Tibial nerve (tissue), 4 donors: ENCODE measurements around the gene BMF. TPM values are rescaled to one million over a fixed set of nuclear protein-coding genes. Genes with fewer than 3 reads are reported as not detected.
"Not testable (repeated sequence)": the region's sequence is repeated elsewhere in the genome, so short reads cannot be mapped to it uniquely, and the experiment has no call there.

ENCODE experiments used
- DNase-seq, 2 donors: peaks; one replicate each; pipeline ENCODE4 v3.0.0-alpha.2; 2019; ENCODE audit warnings: low spot score in 2 of 2
- H3K27ac ChIP-seq, 4 donors: fragments of 200-600 bp; sonication (generic) in 3 of 4; one replicate each; pipeline ENCODE4 v1.5.1; 2017 to 2019; ENCODE audit warnings: mild to moderate bottlenecking in 1 of 4
- H3K27me3 ChIP-seq, 2 donors: fragments of 200-600 bp; sonication (generic) in 1 of 2; one replicate each; pipeline versions ENCODE4 v1.5.1 to v1.6.0; 2017 to 2019
- H3K36me3 ChIP-seq, 3 donors: fragments of 200-600 bp; sonication (generic); one replicate each; pipeline ENCODE4 v1.5.1; 2018 to 2019
- H3K4me1 ChIP-seq, 4 donors: fragments of 200-600 bp; sonication (generic) in 3 of 4; one replicate each; pipeline ENCODE4 v1.5.1; 2017 to 2019
- H3K4me3 ChIP-seq, 4 donors: fragments of 200-600 bp; sonication (generic) in 3 of 4; one replicate each; pipeline ENCODE4 v1.5.1; 2017 to 2019; ENCODE audit warnings: mild to moderate bottlenecking in 1 of 4, moderate library complexity in 1 of 4
- H3K9me3 ChIP-seq, 4 donors: fragments of 200-600 bp; sonication (generic) in 3 of 4; one replicate each; pipeline ENCODE4 v1.5.1; 2017 to 2019
- EP300 ChIP-seq, 2 donors: sonication (generic); formaldehyde crosslinking; IDR thresholded peaks; one replicate each; pipeline ENCODE4 v1.6.1; 2017; ENCODE audit warnings: antibody characterized with exemption in 2 of 2, mild to moderate bottlenecking in 1 of 2
- POLR2A ChIP-seq, 2 donors: fragments of 450-650 bp; IDR thresholded peaks; one replicate each; pipeline ENCODE4 v1.6.1; 2017; ENCODE audit warnings: antibody characterized with exemption in 2 of 2, mild to moderate bottlenecking in 2 of 2, moderate library complexity in 2 of 2
- WGBS, 2 donors: methylation state at CpG; one replicate each; pipeline ENCODE4 v1.1.5; 2018; 5-methylcytosine and 5-hydroxymethylcytosine counted together
- total RNA-seq, 4 donors: library from RNA; depleted of rRNA; stranded (reverse); fragments of >200 nt; gene quantifications; one replicate each; pipeline ENCODE4 v1.1.0, GENCODE V29; 2016
- TF ChIP-seq, protein P1 (sequence below), 5 experiments: fragments of 200-600 bp in 3 of 5; fragments of 450-650 bp in 2 of 5; sonication (generic) in 3 of 5; IDR thresholded peaks; one replicate each; pipeline ENCODE4 v1.5.1; 2016 to 2019; ENCODE audit warnings: antibody characterized with exemption in 5 of 5, mild to moderate bottlenecking in 3 of 5, moderate library complexity in 2 of 5

BMF gene
- total RNA-seq, 4 donors from 2014 or later, result 2.7 to 6.3 (median 4.2) TPM

DNA sequence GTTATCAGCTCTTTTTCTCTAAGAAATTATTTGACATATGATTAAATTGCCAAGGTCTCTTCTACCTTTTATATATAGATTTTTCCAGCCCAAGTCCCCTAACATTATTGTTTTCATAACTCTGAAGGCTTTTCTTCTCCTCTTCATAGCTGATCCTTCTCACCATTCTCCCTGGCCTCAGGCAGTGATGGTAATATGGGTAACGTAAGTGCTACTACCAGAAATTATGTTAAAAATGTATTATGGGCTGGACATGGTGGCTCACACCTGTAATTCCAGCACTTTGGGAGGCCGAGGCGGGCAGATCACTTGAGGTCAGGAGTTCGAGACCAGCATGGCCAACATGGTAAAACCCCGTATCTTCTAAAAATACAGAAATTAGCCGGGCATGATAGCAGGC is 29.2 kb downstream of the BMF start:
- H3K4me3 ChIP-seq, result no peak overlapping the region
- H3K9me3 ChIP-seq, result no peaks in the 10 kb centered on the region
- no peaks in the 10 kb centered on the region for H3K27me3 ChIP-seq
- no peaks in the 10 kb centered on the region for H3K36me3 ChIP-seq
- DNase-seq, result no peak
- peaks cover 0 to 49% (median 40%) of the 10 kb centered on the region in 4 donors for H3K4me1 ChIP-seq
- TF ChIP-seq POLR2A (IDR thresholded peaks at IDR 0.05), result no peak
- TF ChIP-seq, protein P1, sequence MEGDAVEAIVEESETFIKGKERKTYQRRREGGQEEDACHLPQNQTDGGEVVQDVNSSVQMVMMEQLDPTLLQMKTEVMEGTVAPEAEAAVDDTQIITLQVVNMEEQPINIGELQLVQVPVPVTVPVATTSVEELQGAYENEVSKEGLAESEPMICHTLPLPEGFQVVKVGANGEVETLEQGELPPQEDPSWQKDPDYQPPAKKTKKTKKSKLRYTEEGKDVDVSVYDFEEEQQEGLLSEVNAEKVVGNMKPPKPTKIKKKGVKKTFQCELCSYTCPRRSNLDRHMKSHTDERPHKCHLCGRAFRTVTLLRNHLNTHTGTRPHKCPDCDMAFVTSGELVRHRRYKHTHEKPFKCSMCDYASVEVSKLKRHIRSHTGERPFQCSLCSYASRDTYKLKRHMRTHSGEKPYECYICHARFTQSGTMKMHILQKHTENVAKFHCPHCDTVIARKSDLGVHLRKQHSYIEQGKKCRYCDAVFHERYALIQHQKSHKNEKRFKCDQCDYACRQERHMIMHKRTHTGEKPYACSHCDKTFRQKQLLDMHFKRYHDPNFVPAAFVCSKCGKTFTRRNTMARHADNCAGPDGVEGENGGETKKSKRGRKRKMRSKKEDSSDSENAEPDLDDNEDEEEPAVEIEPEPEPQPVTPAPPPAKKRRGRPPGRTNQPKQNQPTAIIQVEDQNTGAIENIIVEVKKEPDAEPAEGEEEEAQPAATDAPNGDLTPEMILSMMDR (IDR thresholded peaks at IDR 0.05), result no peak
- TF ChIP-seq EP300 (IDR thresholded peaks at IDR 0.05), result no peak
- WGBS, 2 donors, result 91 to 92% methylated on average over 6 of the region's 6 CpGs
- peak overlapping the region in 2 of 4 donors; percentile 1 to 89 for H3K27ac ChIP-seq

DNA sequence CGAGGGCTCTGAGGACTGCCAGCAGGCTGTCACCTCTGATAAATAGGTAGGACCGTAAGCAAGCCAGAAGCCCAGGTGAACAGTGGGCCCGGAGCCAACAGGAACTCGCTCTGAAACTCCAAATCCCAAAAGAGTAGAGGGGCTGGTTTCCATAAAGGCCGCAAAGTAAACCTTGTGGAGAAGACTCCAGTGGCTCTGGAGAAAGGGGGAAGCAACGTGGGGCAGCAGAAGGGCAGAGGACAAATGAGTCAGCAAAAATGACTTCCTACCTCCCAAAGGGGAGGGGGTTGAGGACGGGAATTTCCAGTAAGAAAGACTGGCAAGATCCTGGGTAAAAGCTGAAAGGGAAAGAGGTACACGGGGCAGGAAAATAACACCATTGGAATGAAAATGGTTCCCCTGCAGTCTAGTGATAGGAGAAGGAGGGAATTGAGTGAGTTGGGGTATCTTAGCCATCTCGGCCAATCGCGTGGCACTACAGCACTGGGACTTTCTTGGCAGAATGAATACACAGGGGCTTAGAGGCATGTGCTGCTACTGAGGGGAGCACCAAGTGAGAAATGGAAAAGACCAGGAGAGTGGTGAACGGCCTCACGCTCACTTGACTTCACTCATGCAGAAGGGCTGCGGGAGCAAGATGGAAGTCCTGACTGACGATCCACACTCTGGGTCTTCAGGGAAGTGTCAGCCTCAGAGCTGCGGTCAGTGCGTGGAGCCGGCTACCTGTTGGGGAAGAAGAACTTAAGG is 33.2 kb downstream of the BMF start:
- H3K9me3 ChIP-seq, result no peaks in the 10 kb centered on the region
- H3K4me3 ChIP-seq, result no peak overlapping the region
- TF ChIP-seq EP300 (IDR thresholded peaks at IDR 0.05) (no peak), POLR2A (IDR thresholded peaks at IDR 0.05) (no peak)
- TF ChIP-seq, protein P1 (IDR thresholded peaks at IDR 0.05), result no peak
- peaks cover 0 to 29% (median 12%) of the 10 kb centered on the region in 4 donors for H3K4me1 ChIP-seq
- no peaks in the 10 kb centered on the region for H3K27me3 ChIP-seq
- WGBS, 2 donors, result 80 to 85% methylated on average over 17 to 18 of the region's 18 CpGs
- no peak overlapping the region for H3K27ac ChIP-seq
- no peak for DNase-seq
- no peaks in the 10 kb centered on the region for H3K36me3 ChIP-seq

DNA sequence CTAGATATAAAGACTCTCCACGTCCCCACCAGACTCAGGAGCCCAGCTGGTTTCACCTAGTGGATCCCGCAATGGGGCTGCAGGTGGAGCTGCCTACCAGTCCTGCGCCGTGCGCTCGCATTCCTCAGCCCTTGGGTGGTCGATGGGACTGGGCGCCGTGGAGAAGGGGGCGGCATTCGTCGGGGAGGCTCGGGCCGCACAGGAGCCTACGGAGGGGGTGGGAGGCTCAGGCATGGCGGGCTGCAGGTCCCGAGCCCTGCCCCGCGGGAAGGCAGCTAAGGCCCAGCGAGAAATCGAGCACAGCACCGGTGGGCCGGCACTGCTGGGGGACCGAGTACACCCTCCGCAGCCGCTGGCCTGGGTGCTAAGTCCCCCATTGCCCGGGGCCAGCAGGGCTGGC is 34.0 kb downstream of the BMF start:
- not testable (repeated sequence) for H3K27me3 ChIP-seq, DNase-seq, H3K27ac ChIP-seq, H3K9me3 ChIP-seq, H3K36me3 ChIP-seq, H3K4me3 ChIP-seq
- WGBS, 2 donors, result 91 to 98% methylated on average over 11 to 22 of the region's 27 CpGs
- peaks cover 0 to 31% (median 12%) of the 10 kb centered on the region in 4 donors for H3K4me1 ChIP-seq

DNA sequence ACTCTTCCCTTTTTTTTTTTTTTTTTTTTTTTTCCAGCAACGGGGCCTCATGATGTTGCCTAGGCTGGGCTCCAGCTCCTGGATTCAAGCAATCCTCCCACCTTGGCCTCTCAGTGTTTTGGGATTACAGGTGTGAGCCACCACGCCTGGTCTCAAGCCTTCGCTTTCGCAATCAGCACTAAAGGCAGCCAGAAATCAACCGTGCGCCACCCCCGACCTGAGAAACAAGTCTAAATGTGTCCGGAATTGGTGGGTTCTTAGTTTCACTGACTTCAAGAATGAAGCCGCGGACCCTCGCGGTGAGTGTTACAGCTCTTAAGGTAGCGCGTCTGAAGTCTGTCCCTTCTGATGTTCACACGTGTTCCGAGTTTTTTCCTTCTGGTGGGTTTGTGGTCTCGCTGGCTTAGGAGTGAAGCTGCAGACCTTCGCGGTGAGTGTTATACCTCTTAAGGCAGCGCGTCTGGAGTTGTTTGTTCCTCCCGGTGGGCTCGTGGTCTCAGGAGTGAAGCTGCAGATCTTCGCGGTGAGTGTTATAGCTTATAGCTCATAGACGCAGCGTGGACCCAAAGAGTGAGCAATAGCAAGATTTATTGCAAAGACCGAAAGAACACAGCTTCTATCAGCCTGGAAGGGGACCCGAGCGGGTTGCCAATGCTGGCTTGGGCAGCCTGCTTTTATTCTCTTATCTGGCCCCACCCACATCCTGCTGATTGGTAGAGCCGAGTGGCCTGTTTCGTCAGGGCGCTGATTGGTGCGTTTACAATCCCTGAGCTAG is 34.8 kb downstream of the BMF start:
- H3K9me3 ChIP-seq, H3K4me3 ChIP-seq, H3K36me3 ChIP-seq, H3K27me3 ChIP-seq, H3K27ac ChIP-seq, DNase-seq: not testable (repeated sequence)
- 87 to 96% methylated on average over 34 of the region's 34 CpGs for WGBS, 2 donors
- H3K4me1 ChIP-seq, result peaks cover 0 to 31% (median 15%) of the 10 kb centered on the region in 4 donors

DNA sequence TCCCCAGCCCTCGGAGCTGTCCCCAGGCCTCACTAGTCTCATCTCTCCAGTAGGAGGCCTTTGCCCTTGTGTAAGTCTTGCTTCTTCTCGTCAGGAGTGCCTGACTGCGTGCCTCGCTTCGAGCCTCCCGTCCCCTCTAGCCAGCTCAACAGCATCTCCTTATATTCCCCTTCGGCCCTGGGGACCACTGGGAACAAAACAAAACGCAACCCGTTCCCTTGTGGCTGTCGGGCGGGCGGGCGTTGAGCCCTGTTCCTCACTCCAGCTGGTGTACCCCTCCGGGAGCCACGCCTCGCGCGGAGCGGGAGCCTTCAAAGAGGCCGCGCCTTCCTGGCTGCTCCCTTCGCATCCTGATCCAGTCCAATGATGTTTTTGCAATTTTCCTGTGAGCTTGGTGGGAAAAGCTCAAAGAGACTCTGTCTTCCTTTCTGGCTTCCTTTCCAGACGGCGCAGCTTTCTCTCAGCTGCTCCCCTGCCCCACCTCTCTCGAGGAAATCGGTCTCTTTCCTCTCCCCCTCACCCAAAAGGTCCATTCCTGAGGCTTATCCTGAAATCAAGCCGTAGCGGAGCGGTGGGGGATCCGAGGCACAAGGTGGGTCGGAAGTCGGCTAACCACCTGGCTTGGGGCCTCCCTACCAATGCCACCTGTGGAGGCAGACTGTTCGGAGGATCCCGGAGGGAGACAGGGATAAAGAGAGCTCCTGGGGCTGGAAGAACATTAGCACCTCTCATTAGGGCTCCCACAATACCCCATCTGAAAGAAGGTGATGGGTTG is 36.3 kb downstream of the BMF start:
- Histone ChIP-seq H3K36me3 (no peaks in the 10 kb centered on the region), H3K27me3 (no peaks in the 10 kb centered on the region), H3K9me3 (no peaks in the 10 kb centered on the region), H3K4me1 (peaks cover 0 to 32% (median 17%) of the 10 kb centered on the region in 4 donors), H3K27ac (no peak overlapping the region), H3K4me3 (no peak overlapping the region)
- TF ChIP-seq, protein P1 (IDR thresholded peaks at IDR 0.05), result no peak
- no peak for TF ChIP-seq EP300 (IDR thresholded peaks at IDR 0.05)
- TF ChIP-seq POLR2A (IDR thresholded peaks at IDR 0.05), result no peak
- 53 to 64% methylated on average over 34 of the region's 34 CpGs for WGBS, 2 donors
- no peak for DNase-seq
